HG02870 (cell line): ENCODE results near the gene GPR26.

Experiments used
- ATAC-seq: cut with Tn5 transposase; IDR thresholded peaks from one replicate; pipeline ENCODE4 v1.9.1; 2021; ENCODE audit warnings: mild to moderate bottlenecking, moderate library complexity; ENCODE audit not compliant: unreplicated experiment

Gene GPR26

DNA sequence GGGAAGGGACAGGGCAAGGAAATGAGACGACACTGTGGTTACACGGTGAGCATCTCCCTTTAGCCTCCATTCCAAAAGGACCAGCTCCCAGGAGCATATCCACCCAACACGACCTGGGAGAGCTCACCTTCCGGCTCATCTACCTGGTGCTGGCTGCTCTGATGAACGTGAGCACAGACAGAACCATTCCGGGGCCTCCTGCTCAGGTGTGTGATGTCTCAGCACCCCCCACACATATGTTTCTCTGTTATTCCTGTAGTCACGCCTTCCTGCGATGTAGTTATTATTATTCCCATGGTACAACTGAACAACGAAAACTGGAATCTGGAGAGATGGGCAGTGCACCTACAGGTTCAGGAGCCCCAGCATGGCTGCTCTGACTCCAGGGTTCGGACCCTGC is 20.5 kb upstream of the GPR26 start:
- ATAC-seq, result no peak

DNA sequence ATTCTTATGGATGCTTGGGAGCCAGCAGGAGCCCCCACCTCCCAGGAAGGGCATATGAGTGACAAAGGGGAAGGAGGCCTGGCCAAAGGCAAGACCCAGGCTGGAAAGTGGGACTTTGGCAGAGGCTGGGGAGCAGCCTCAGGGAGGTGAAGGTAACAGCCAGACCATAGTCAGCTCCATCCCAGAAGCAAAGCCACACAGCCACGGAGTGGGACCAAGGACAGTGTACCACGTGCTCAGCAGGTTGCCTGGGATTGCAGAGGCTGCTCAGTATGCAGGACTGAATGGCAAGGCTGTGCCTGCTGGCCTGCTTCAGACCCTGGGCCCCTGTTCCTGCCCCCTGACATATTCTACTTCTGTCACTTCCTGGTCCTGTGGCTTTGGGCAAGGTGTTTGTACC is 17.6 kb upstream of the GPR26 start:
- ATAC-seq, result no peak

DNA sequence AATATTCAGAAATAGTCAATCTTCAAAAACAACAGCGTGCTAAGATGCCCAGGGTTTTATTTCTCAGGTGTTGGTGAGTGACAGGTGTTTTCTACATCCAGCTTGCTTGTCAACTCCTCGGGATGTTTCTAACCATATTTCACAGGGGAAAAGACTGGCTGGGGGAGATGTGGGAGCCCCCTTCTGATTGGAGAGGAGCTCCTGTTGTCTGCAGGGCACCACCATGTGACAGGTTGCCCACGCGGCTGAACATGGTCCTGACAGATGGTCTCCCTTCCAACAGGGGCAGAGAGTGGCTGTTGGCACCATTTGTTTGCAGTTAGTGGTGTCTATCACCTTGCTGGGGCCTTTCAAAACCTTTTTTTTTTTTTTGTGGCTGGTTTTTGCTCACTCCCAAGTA is 16.5 kb upstream of the GPR26 start:
- ATAC-seq, result no peak

DNA sequence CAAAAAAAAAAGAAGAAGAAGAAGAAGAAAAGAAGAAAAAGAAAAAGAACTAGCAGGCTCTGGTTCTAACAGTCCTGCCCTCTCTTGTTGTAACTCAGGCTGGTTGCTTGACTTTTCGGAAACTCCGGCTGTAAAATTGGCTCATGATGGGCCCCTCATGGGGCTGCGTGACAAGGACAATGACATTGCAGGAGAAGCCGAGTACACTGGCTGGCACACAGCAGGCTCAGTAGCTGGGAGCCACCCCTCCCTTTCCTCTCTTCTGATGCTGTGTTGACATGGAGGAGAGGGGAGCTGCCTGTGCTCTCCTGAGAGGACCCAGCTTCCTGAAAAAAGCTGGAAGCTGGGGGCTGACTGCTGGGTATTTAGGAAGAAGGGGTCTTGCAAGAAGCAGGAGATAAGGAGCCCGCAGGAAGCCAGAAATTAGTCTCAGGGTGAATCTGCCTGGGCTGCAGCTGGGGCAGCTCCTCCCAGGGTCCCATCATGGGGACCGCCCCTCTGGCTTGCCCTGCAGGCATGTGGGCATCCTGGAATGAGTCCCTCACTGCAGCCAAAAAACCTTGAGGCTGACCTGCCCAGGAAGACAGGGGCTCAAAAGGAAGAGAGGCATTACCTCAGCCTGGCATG is 14.6 kb upstream of the GPR26 start:
- ATAC-seq, result no peak

DNA sequence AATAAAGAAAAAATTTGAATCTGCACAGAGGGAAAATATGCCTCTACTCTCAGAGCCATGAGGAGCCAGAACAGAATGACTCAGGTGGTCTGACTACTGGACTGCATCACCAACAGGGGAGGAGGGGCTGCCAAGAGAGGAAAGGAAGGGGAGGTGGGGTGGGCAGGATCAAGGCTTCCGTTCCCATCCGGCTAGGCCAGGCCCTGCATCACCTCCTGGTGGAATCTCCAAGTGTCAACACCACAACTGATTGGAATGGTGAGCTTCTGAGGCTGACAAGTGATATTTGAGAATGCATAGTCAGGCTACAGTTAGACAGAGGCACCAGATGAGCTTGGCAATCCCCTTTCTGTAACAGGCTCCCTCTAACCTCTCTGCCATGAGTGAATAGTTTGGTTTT is 10.4 kb upstream of the GPR26 start:
- ATAC-seq, result no peak

DNA sequence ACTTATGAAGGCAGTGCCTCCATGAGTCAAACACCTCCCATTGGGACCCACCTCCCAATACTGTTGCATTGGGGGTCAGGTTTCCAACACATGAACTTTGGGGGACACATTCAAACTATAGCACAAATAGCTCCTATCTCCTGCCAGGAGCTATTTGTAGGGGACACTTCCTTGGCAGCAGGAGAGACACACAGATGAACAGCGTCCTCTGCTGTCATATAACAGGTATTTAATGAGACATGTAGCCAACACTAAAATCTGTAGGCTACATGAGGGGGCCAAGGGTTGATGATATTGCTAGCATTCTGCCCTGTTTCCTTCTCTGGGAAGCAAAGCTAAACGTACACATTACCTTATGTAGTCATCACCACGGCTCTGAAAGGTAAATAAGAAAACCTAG is 2.6 kb upstream of the GPR26 start:
- no peak for ATAC-seq

DNA sequence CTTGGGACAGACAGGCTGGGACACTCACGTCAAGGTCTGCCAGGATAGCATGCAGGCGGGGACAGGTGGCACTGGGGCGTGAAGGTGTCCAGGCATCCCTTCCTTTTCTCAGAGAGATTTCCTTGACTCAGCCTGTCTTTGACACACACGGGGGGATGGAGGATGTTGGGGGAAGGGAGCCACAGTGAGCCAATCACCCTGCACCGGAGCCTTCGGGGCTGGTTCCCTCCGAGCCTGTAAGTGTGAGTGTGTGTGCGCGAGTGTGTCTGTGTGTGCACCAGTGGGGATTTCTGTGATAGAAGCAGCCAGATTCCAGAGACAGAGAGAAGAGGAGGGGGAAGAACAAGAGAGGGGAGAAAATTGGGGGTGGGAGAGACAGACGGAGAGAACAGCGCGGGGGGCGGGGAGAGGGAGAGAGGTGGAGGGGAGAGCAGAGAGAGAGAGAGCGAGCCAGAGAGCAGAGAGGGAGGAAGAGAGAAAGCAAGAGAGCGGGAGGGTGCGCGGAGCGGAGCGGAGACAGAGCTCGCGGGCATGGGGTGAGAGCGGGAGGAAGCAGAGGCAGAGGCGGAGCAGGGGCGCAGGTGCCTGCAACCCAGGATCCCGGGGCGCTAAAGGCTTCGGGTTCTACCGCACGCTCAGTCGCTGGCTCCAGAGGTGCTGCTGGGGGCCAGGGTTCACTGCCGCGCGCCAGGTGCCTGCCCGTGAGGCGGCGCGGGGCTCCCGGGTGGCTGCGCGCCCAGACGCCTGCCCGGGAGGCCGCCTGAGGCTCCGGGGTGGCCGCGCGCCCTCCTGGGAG is 466 bp upstream of the GPR26 start:
- ATAC-seq, result no peak

DNA sequence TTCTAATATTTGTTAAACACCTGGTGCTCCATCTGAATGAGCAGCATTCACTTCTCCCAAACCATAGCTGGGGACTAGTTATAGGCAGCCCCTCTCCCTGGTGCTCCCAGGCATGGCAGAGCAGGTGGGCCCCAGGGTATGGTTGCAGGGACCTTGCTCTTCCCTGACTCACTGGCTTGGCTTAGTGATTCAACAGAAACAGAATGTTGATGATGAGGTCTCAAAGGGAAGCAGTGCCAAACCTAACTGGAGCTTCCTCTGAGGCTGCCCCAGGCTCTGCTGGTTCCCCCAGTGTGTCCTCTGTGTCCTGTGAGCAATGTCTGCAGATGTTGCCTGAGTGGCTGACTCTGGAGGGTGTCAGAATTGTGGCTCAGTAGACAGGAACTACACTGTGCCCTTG is 3.7 kb downstream of the GPR26 start:
- ATAC-seq, result no peak

DNA sequence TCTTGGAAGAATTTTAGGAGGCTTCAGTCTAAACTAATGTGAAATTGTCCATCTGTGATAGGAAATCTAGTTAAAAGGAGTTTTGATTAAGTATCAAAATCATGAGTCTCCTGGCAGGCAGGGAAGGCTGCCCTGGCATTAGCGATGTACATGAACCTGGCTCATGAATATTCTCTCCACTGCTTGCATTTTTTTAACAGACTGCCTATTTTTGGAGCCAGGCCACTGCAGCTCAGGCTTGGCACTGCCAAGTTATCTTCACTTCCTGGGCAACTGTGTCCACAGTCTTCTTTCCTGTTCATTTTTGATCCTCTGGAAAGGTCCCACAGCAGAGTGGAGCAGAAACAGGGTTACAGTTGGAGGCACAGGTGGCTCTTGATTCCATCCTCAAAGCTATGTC is 7.0 kb downstream of the GPR26 start:
- no peak for ATAC-seq

DNA sequence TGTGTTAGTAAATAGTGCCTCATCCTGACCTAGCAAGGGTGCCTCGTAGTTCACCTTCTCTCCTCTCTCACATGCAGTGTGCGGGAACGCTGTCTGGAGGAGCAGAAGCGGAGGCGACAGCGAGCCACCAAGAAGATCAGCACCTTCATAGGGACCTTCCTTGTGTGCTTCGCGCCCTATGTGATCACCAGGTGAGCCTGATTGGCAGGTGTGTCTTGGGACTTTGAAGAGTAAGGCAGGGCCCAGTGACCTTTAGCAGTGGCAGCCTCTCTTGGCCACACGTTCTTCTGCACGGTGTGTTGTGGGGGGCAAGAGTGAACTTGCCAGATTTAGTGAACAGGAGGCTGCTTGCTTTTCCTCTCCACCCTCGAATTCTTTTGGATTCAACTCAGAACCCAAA is 8.6 kb downstream of the GPR26 start:
- ATAC-seq, result no peak

DNA sequence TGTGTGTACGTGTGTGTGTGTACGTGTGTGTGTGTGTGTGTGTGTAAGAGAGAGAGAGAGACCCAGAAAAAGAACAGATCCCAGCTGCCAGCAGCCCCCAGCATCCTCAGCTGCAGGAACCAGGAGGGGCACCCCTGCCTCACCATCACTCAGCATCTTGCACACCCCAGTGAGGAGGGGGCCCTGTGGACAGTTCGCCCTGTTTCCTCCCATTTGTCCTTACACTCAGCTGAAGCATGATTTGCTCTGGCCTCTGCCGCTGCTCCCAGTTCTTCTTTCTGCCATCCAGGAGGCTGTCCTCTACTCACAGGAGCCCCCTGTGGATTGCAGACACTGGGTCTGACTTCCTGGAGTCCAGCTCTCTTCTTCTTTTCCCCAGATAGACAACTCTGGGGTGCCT is 9.7 kb downstream of the GPR26 start:
- ATAC-seq, result no peak

DNA sequence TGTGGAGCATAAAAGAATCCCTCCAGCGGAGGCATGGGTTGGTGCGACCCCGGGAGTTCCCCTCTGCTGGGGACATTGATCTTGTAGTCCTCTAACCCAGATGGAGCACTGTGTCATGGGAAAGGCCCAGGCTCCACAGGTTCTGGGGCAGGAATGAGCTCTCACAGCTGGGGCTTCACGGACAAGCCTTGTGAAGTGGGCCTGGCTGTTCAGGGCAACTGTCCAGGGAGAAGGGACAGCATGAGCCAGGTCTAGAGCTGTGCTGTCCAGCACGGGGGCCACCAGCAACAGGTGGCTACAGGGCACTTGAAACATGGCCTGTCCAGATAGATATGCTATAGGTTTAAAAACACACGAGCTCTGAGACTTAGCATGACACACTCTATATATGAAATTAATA is 11.4 kb downstream of the GPR26 start:
- ATAC-seq, result no peak

DNA sequence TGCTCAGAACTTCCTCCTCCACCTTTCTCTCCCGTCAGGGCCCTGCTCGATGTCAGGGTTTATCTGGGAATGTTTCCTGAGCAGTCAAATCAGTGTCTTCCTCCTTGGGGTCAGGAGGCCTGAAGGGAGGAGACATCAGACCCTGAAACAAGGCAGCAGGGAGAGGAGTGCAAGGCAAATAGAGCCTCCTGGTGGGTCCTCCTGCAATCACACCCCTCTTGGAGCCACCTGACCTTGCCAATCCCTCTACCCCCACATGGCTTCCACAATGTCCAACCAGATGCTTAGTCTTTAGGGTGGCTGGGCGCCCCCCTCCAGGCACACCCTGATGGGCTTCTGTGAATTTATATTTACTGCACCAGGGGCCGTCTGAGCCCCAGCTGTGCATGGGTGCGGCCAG is 12.2 kb downstream of the GPR26 start:
- ATAC-seq, result no peak

DNA sequence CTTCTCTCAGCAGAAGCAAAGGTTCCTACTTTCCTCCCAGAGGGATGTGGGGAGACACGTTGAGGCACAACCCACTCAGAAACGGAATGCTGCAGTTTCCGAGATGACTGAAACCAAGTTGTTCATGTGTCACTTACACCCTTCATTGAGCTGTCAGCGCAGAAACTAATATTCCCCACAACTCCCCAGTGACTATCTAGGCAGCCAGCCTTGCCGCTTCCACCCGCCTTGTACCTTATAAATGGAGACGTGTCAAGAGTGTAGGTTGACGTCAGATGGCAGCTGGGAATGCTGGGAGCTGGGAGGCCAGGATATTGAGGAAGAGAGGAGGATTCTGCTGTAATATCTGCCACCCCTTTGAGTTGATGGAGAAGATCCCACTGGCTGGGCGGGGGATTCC is 15.1 kb downstream of the GPR26 start:
- ATAC-seq, result no peak

DNA sequence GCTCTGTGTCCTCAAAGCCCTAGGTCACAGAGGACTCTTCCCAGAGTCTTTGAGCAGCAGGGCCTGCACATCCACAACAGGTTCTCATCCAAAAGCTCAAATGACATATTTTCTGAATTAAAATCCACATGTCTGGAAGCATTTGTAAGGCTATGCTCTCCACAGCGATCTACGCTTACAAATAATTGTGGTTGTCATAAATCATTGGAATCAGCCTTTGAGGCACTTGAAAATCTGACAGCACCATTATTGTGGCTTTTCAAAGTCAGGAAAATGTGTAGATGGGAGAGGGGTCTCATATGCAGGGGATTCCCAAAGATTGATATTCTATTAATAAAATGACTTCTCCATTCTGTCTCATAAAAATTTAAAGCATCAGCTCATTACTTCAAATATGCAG is 16.3 kb downstream of the GPR26 start:
- ATAC-seq, result no peak

DNA sequence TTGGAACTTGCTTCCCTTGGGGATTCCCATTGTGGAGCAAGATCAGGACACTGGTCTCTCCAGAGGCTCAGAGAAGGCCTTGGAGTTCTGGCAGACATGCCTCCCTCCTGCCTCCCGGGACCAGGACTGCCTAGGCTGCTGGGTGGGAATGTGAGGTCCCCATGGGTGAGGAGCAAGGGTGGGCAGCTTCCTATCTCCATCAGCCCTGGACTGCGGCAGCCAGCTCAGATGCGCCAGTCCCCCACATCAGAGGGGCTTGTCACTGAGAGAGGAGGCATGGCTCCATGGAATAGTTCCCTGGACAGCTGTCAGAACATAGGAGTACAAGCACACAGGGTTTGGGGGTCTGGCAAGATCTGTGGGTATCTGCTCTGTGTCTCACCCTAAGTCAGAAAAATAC is 17.3 kb downstream of the GPR26 start:
- ATAC-seq, result no peak

DNA sequence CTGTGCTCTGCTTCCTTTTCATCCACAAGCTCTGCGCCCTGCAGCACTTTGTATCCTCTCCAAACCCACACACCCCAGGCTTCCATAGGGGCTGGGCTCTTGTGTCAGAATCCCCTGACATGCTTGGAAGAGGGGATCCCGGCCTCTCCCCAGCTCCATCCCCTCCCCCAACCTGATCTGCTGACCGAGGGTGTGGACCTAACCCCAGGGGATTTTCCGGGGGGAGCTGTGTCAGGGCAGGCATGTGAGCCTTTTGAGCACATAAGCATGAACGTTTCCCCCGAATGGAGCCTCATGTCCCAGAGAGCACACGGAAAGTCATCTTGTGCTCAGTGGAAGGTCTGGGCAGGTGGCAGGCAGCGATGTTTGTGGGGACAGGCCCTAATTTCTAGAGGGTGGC is 17.7 kb downstream of the GPR26 start:
- ATAC-seq, result no peak

DNA sequence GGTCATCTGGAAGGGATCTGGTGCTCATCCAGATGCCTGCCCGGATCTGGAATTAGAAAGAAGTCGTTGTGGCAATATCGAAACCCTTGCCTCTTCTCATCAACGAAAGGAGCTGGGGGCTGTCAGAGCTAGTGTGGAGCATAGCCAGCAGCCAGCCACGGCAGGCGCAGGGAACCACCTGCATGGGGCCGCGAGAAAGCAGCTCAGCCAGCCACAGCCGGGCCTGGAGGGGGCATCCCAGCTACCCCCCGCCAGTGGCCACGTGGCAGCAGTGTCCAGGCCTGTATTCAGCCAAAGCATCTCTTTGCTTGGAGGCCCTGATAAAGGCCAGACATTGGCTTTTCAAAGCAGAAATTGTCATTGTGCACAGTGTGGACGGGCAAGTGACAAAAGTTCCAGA is 19.1 kb downstream of the GPR26 start:
- no peak for ATAC-seq

DNA sequence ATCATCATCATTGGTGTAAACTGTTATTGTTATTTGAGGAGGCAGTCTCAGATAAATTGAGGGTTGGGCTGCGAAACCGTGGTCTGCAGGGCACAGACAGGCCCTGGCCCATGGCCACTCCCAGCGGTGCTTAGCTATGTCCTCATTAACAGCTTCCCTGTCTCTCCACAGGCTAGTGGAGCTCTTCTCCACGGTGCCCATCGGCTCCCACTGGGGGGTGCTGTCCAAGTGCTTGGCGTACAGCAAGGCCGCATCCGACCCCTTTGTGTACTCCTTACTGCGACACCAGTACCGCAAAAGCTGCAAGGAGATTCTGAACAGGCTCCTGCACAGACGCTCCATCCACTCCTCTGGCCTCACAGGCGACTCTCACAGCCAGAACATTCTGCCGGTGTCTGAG is 21.6 kb downstream of the GPR26 start:
- ATAC-seq, result no peak

DNA sequence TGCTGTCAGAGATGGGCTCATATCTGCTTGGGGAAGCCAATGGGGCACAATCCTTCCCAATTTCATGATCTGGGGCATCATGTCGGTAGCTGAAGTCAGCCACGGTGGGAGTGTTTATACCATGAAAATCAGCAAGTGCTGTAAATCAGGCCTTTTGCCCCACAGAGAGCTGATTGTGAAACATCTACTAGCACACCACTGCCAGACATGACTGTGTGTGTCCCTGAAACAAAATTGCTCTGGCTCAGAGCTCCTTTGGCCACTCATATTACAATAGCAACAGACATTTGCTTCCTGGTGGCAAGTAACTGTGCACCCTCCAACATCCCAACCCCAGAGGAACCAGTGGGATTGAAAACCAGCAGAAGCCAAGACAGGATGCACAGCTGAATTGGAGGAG is 23.7 kb downstream of the GPR26 start:
- ATAC-seq, result no peak

DNA sequence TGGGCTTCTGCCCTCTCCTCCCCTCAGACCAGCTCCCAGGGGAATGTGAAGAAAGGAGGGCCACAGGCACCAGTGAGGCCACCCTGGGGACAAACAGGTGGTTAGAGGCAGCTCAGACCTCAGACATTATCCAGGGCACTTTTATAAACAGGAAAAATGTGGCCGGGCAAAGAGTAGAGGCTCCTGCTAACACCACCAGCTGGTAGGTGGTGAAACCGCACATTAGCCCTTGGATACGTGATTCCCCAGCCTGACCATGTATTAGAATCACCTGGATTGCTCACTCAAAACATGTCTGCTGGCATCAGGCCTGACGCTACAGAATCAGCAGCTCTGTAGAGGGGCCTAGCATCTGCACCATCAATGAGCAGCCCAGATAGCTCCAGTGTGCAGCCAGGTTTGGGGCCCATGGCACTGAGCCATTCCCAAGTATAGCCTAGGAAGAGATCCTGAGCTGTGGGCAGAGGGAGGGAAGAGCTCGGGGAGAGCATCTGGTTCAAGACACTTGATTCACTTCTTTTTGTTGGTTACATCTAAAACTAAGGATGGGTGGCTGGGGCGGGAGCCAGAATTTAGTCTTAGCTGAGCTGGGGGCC is 37.1 kb downstream of the GPR26 start:
- no peak for ATAC-seq

DNA sequence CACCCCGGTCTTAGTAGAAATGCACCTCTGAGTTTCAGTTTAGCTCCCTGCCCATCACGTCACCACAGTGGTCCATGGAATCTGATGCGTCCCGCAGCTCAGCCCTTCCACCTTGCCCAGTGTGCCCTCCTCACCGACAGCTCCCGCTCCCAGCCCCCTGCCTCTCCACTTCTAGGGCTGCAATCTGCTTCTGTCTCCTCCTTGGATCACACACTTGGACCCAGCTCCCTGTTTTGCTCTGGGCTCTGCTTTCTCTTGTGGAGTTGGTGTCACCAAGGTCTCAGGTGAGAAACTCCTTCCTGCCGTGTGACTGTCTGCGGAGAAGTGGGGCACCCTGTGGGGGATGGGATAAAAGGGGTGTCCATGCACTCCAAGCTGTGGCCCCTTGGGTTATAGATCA is 37.9 kb downstream of the GPR26 start:
- ATAC-seq, result no peak

DNA sequence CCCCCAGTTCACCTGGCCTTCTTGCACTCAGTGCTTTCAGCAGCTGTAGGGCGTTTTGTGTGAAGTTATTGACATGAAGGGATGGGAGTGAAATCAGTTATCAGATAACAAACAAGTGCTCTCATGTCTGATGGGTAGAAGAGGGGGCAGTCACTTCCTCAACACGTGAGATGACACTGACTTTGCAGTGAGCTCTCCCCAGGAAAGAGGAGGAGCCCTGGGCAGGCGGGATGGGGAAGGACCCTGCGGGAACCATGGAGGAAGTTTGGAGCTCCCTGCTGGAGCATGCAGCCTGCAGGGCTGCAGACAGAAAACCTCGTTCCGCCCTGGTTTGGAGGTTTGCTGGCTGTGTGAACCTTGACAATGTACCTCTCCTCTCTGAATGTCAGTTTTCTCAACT is 38.7 kb downstream of the GPR26 start:
- ATAC-seq, result no peak
